GM19351 (cell line): Measurements from ENCODE around the gene CDS2.

Experiments used
- ATAC-seq: cut with Tn5 transposase; IDR thresholded peaks from one replicate; pipeline ENCODE4 v1.9.1; 2021; ENCODE audit warnings: mild to moderate bottlenecking, moderate library complexity; ENCODE audit not compliant: unreplicated experiment

The CDS2 gene

GRCh38 chr20:5118220-5119142 is 8.3 kb upstream of the CDS2 start:
- no peak for ATAC-seq

- no peak for ATAC-seq
These were observed 7.7 kb upstream of the CDS2 start for GRCh38 chr20:5119143-5119434.

- peak; percentile 91 for ATAC-seq
These were observed 7.2 kb upstream of the CDS2 start, which contains the start of gene PCNA for GRCh38 chr20:5119435-5120184. PCNA (minus strand) TSS chr20:5119958; CDS start chr20:5119798, 160 bp downstream.

- no peak for ATAC-seq
These were observed 6.7 kb upstream of the CDS2 start for GRCh38 chr20:5120185-5120476.

- ATAC-seq, result no peak
These were observed 3.9 kb upstream of the CDS2 start for GRCh38 chr20:5122873-5123260.

GRCh38 chr20:5127204-5127858 is 523 bp downstream of the CDS2 start:
- ATAC-seq, result peak; percentile 34

- no peak for ATAC-seq
These were observed 1.1 kb downstream of the CDS2 start for GRCh38 chr20:5127859-5128424.

- ATAC-seq, result no peak
These were observed 2.1 kb downstream of the CDS2 start for GRCh38 chr20:5128886-5129285.

GRCh38 chr20:5131502-5131901 is 4.7 kb downstream of the CDS2 start:
- no peak for ATAC-seq

GRCh38 chr20:5133998-5134397 is 7.2 kb downstream of the CDS2 start:
- ATAC-seq, result no peak

- no peak for ATAC-seq
These were observed 8.7 kb downstream of the CDS2 start for GRCh38 chr20:5135363-5136012.

GRCh38 chr20:5136096-5136495 is 9.3 kb downstream of the CDS2 start:
- no peak for ATAC-seq

GRCh38 chr20:5140195-5140594 is 13.4 kb downstream of the CDS2 start:
- no peak for ATAC-seq

GRCh38 chr20:5141615-5142014 is 14.8 kb downstream of the CDS2 start:
- ATAC-seq, result no peak

GRCh38 chr20:5143851-5144250 is 17.0 kb downstream of the CDS2 start:
- no peak for ATAC-seq

- ATAC-seq, result no peak
These were observed 18.7 kb downstream of the CDS2 start for GRCh38 chr20:5145365-5146098.

GRCh38 chr20:5146099-5146668 is 19.4 kb downstream of the CDS2 start:
- no peak for ATAC-seq

GRCh38 chr20:5146871-5147592 is 20.2 kb downstream of the CDS2 start:
- no peak for ATAC-seq

- no peak for ATAC-seq
These were observed 21.8 kb downstream of the CDS2 start for GRCh38 chr20:5148581-5148980.
